Uterine smooth muscle cell (primary cell): ENCODE measurements around the gene KRT16. TPM values are rescaled to one million over a fixed set of nuclear protein-coding genes. Genes with fewer than 3 reads are reported as not detected.

Source experiments
- total RNA-seq: library from RNA; depleted of rRNA; stranded (reverse); fragments of >200 nt; gene quantifications from 2 replicates; pipeline ENCODE4 v1.2.3, GENCODE V29; 2014

The KRT16 gene
- total RNA-seq: 0.12 and 0.22 TPM in 2 replicates

GRCh38 chr17:41612376-41613160 lies at the start of gene KRT16:
TSS of gene KRT16 (minus strand) at chr17:41612767. CDS start at chr17:41612688, 79 bp downstream.

GRCh38 chr17:41624208-41625101 lies 11.9 kb upstream of the KRT16 start, which contains the start of gene KRT17:
TSS of gene KRT17 (minus strand) at chr17:41624575. CDS start at chr17:41624509, 66 bp downstream.

GRCh38 chr17:41586863-41587495 lies 25.6 kb downstream of the KRT16 start, which contains the start of gene KRT14:
TSS of gene KRT14 (minus strand) at chr17:41586895. CDS start at chr17:41586834, 61 bp downstream.

GRCh38 chr17:41571561-41572434 lies 40.8 kb downstream of the KRT16 start, which contains the start of gene KRT9:
TSS of gene KRT9 (minus strand) at chr17:41572059. CDS start at chr17:41571992, 67 bp downstream.

Other genes with a start within 250 kb of the KRT16 start
- gene KRT33B, start 243.0 kb downstream of the KRT16 start, total RNA-seq: 1.1 and 2.7 TPM in 2 replicates
- 133 and 203 TPM in 2 replicates for gene KRT34, start 230.5 kb downstream of the KRT16 start, total RNA-seq
- gene KRT31, start 215.2 kb downstream of the KRT16 start, total RNA-seq: not detected in 2 replicates
- gene KRT37, start 188.2 kb downstream of the KRT16 start, total RNA-seq: not detected in 2 replicates
- under 0.01 and 0.11 TPM in 2 replicates for gene KRT38, start 171.8 kb downstream of the KRT16 start, total RNA-seq
- not detected in 2 replicates for gene KRT32, start 145.4 kb downstream of the KRT16 start, total RNA-seq
- gene KRT35, start 131.6 kb downstream of the KRT16 start, total RNA-seq: not detected in 2 replicates
- 0.11 and 0.12 TPM in 2 replicates for gene KRT36, start 122.9 kb downstream of the KRT16 start, total RNA-seq
- gene KRT13, start 107.2 kb downstream of the KRT16 start, total RNA-seq: 0.25 and 0.55 TPM in 2 replicates
- gene KRT15, start 93.9 kb downstream of the KRT16 start, total RNA-seq: 5.7 and 15.3 TPM in 2 replicates
- 1,363 and 1,718 TPM in 2 replicates for gene KRT19, start 84.5 kb downstream of the KRT16 start, total RNA-seq
- gene KRT9, start 40.7 kb downstream of the KRT16 start, total RNA-seq: not detected in 2 replicates
- not detected in 2 replicates for gene KRT14, start 25.9 kb downstream of the KRT16 start, total RNA-seq
- gene KRT17, start 11.8 kb upstream of the KRT16 start, total RNA-seq: 1.00 and 1.5 TPM in 2 replicates
- 134 and 145 TPM in 2 replicates for gene EIF1, start 76.1 kb upstream of the KRT16 start, total RNA-seq
- not detected in 2 replicates for gene GAST, start 99.6 kb upstream of the KRT16 start, total RNA-seq
- gene HAP1, start 121.9 kb upstream of the KRT16 start, total RNA-seq: under 0.01 TPM in 1 of 2 replicates, not detected in the other
- gene JUP, start 173.9 kb upstream of the KRT16 start, total RNA-seq: 4.5 and 7.6 TPM in 2 replicates
- gene P3H4, start 199.2 kb upstream of the KRT16 start, total RNA-seq: 43.2 and 79.7 TPM in 2 replicates
- gene FKBP10, start 200.2 kb upstream of the KRT16 start, total RNA-seq: 239 and 477 TPM in 2 replicates
- 55.6 and 76.4 TPM in 2 replicates for gene NT5C3B, start 223.5 kb upstream of the KRT16 start, total RNA-seq
- gene KLHL10, start 225.1 kb upstream of the KRT16 start, total RNA-seq: 0.12 TPM in 1 of 2 replicates, not detected in the other